ENCODE results near the gene RNASE13. TPM values are rescaled to one million over a fixed set of nuclear protein-coding genes. Genes with fewer than 3 reads are reported as not detected.

Gene RNASE13
- total RNA-seq, 1 experiment from 2014 or later = not detected

DNA sequence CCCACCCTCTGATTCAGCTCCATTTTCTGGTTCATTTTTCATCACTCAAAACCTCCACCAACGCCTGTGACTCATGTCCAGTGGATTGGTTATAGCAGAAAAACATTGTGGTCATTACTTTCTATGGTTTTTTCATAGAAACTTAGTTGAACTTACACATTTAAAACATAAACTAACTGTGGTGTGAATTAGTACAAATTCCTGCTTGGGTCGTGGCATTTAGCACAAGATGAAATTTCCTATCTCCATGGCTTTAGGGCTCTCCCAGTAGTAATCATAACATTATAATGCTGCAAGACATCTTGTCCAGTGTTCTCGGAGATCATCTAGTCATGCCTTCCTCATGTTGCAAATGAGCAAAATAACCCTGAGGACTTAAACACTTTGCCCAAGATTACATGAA lies 14.7 kb upstream of the RNASE13 start:
- Mint-ChIP-seq H3K9me3 (no peaks in the 10 kb centered on the region), H3K27me3 (ENCODE audit: low read depth) (peaks cover 3% of the 10 kb centered on the region), H3K4me1 (no peaks in the 10 kb centered on the region), H3K27ac (no peak overlapping the region), H3K36me3 (no peaks in the 10 kb centered on the region), H3K4me3 (no peak overlapping the region)
- POLR2A ChIA-PET = no interaction called here
- no peak for ATAC-seq
- CTCF ChIA-PET = interaction anchor here (2.7 kb wide), 1 partner anchor 43 kb away, joined by 9 read pairs; no protein-coding TSS in a partner anchor
- no peak for TF ChIP-seq FOXK1 (CRISPR knock-in tag; IDR thresholded peaks at IDR 0.05)
- TF ChIP-seq EMX1 (CRISPR knock-in tag; IDR thresholded peaks at IDR 0.05) = no peak
- no peak for TF ChIP-seq ZNF138 (CRISPR knock-in tag; conservative IDR thresholded peaks at IDR 0.05)
- TF ChIP-seq ZNF416 (CRISPR knock-in tag; IDR thresholded peaks at IDR 0.05) = no peak
- TF ChIP-seq SMAD3 (CRISPR knock-in tag; IDR thresholded peaks at IDR 0.05; ENCODE audit: borderline replicate concordance) = no peak
- DNase-seq (ENCODE audit: low spot score) = no peak

DNA sequence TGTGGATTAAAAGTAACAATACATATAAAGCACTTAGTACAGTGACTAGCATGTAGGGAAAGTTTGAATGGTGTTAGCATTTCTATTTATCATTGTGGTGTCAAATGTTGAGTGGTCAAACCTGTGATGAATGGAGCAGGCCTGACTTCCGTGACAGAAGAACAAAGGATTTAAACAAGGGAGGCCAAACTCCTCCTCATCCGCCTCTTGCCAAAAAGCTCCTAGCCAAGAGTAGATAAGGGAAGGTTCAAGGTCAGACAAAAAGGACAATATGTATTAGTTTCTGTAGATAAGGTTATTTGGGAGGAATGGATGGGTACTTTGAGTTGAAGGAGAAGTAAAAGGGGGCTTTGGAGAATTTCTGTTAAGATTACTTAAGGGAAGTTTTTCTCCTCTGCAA lies 14.0 kb upstream of the RNASE13 start:
- POLR2A ChIA-PET = no interaction called here
- Mint-ChIP-seq H3K36me3 (no peaks in the 10 kb centered on the region), H3K9me3 (no peaks in the 10 kb centered on the region), H3K4me1 (no peaks in the 10 kb centered on the region), H3K27me3 (ENCODE audit: low read depth) (peaks cover 3% of the 10 kb centered on the region), H3K27ac (no peak overlapping the region), H3K4me3 (no peak overlapping the region)
- TF ChIP-seq, protein P1, sequence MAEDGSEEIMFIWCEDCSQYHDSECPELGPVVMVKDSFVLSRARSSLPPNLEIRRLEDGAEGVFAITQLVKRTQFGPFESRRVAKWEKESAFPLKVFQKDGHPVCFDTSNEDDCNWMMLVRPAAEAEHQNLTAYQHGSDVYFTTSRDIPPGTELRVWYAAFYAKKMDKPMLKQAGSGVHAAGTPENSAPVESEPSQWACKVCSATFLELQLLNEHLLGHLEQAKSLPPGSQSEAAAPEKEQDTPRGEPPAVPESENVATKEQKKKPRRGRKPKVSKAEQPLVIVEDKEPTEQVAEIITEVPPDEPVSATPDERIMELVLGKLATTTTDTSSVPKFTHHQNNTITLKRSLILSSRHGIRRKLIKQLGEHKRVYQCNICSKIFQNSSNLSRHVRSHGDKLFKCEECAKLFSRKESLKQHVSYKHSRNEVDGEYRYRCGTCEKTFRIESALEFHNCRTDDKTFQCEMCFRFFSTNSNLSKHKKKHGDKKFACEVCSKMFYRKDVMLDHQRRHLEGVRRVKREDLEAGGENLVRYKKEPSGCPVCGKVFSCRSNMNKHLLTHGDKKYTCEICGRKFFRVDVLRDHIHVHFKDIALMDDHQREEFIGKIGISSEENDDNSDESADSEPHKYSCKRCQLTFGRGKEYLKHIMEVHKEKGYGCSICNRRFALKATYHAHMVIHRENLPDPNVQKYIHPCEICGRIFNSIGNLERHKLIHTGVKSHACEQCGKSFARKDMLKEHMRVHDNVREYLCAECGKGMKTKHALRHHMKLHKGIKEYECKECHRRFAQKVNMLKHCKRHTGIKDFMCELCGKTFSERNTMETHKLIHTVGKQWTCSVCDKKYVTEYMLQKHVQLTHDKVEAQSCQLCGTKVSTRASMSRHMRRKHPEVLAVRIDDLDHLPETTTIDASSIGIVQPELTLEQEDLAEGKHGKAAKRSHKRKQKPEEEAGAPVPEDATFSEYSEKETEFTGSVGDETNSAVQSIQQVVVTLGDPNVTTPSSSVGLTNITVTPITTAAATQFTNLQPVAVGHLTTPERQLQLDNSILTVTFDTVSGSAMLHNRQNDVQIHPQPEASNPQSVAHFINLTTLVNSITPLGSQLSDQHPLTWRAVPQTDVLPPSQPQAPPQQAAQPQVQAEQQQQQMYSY (CRISPR knock-in tag; IDR thresholded peaks at IDR 0.05) = no peak
- TF ChIP-seq NR3C1 (CRISPR knock-in tag; conservative IDR thresholded peaks at IDR 0.05; ENCODE audit: low read depth) (no peak), MXD4 (CRISPR knock-in tag; IDR thresholded peaks at IDR 0.05; ENCODE audit: borderline replicate concordance) (no peak), SOX15 (CRISPR knock-in tag; IDR thresholded peaks at IDR 0.05) (no peak), GABPB1 (CRISPR knock-in tag; IDR thresholded peaks at IDR 0.05) (no peak), NFATC4 (CRISPR knock-in tag; IDR thresholded peaks at IDR 0.05) (no peak)
- TF ChIP-seq, protein P2, sequence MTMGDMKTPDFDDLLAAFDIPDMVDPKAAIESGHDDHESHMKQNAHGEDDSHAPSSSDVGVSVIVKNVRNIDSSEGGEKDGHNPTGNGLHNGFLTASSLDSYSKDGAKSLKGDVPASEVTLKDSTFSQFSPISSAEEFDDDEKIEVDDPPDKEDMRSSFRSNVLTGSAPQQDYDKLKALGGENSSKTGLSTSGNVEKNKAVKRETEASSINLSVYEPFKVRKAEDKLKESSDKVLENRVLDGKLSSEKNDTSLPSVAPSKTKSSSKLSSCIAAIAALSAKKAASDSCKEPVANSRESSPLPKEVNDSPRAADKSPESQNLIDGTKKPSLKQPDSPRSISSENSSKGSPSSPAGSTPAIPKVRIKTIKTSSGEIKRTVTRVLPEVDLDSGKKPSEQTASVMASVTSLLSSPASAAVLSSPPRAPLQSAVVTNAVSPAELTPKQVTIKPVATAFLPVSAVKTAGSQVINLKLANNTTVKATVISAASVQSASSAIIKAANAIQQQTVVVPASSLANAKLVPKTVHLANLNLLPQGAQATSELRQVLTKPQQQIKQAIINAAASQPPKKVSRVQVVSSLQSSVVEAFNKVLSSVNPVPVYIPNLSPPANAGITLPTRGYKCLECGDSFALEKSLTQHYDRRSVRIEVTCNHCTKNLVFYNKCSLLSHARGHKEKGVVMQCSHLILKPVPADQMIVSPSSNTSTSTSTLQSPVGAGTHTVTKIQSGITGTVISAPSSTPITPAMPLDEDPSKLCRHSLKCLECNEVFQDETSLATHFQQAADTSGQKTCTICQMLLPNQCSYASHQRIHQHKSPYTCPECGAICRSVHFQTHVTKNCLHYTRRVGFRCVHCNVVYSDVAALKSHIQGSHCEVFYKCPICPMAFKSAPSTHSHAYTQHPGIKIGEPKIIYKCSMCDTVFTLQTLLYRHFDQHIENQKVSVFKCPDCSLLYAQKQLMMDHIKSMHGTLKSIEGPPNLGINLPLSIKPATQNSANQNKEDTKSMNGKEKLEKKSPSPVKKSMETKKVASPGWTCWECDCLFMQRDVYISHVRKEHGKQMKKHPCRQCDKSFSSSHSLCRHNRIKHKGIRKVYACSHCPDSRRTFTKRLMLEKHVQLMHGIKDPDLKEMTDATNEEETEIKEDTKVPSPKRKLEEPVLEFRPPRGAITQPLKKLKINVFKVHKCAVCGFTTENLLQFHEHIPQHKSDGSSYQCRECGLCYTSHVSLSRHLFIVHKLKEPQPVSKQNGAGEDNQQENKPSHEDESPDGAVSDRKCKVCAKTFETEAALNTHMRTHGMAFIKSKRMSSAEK (CRISPR knock-in tag; IDR thresholded peaks at IDR 0.05; ENCODE audit: borderline replicate concordance) = no peak
- TF ChIP-seq, protein P3, sequence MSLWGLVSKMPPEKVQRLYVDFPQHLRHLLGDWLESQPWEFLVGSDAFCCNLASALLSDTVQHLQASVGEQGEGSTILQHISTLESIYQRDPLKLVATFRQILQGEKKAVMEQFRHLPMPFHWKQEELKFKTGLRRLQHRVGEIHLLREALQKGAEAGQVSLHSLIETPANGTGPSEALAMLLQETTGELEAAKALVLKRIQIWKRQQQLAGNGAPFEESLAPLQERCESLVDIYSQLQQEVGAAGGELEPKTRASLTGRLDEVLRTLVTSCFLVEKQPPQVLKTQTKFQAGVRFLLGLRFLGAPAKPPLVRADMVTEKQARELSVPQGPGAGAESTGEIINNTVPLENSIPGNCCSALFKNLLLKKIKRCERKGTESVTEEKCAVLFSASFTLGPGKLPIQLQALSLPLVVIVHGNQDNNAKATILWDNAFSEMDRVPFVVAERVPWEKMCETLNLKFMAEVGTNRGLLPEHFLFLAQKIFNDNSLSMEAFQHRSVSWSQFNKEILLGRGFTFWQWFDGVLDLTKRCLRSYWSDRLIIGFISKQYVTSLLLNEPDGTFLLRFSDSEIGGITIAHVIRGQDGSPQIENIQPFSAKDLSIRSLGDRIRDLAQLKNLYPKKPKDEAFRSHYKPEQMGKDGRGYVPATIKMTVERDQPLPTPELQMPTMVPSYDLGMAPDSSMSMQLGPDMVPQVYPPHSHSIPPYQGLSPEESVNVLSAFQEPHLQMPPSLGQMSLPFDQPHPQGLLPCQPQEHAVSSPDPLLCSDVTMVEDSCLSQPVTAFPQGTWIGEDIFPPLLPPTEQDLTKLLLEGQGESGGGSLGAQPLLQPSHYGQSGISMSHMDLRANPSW (CRISPR knock-in tag; conservative IDR thresholded peaks at IDR 0.05; ENCODE audit: low read depth) = no peak
- TF ChIP-seq, protein P4, sequence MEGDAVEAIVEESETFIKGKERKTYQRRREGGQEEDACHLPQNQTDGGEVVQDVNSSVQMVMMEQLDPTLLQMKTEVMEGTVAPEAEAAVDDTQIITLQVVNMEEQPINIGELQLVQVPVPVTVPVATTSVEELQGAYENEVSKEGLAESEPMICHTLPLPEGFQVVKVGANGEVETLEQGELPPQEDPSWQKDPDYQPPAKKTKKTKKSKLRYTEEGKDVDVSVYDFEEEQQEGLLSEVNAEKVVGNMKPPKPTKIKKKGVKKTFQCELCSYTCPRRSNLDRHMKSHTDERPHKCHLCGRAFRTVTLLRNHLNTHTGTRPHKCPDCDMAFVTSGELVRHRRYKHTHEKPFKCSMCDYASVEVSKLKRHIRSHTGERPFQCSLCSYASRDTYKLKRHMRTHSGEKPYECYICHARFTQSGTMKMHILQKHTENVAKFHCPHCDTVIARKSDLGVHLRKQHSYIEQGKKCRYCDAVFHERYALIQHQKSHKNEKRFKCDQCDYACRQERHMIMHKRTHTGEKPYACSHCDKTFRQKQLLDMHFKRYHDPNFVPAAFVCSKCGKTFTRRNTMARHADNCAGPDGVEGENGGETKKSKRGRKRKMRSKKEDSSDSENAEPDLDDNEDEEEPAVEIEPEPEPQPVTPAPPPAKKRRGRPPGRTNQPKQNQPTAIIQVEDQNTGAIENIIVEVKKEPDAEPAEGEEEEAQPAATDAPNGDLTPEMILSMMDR (IDR thresholded peaks at IDR 0.05) = no peak
- CTCF ChIA-PET = interaction anchor here (1.5 to 2.2 kb wide), 4 partner anchors 34 to 78 kb away, joined by 4 to 19 read pairs (median 8); no protein-coding TSS in a partner anchor
- DNase-seq (ENCODE audit: low spot score) (no peak), ATAC-seq (no peak)
